ENCODE results near the gene ELOVL2.
A peak's percentile ranks its signal among the peaks of the same experiment; 100 is the strongest.

The ELOVL2 gene

DNA sequence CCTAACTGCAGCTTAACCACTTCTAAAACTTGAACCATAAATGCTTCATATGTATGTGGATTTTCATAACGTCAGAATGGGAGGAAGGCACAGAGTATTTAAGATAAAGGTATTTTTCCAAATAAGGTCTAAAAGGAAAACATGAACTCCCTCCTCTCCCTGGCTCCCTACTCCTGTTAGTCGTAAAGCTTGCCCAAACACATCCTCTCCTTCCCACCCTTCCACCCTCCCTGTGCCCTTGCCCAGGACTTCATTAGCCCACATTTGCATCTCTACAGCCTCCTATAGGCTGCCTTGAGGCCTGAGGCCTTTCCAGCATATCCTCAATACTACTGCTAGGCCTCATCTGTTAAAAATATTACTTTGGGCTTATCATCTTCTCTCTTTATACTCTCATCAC lies 32.4 kb upstream of the ELOVL2 start:
- Histone ChIP-seq H3K4me1 (ENCODE audit: insufficient read depth, low read length, poor library complexity, severe bottlenecking) (no peaks in the 10 kb centered on the region), H3K9me2 (replicated peaks; ENCODE audit: low read depth, low read length) (no peaks in the 10 kb centered on the region), H4K20me1 (ENCODE audit: insufficient read depth, low read length, poor library complexity, severe bottlenecking) (no peaks in the 10 kb centered on the region), H3K36me3 (ENCODE audit: insufficient read depth, low read length) (no peaks in the 10 kb centered on the region), H2AFZ (ENCODE audit: low read length) (peak overlapping the region; percentile 12; the same call in 1 of the 2 replicates), H3K9ac (ENCODE audit: low read depth, low read length, poor library complexity, severe bottlenecking) (no peak overlapping the region), H3K9me3 (ENCODE audit: insufficient read depth, low read depth, low read length) (no peaks in the 10 kb centered on the region), H3F3A (ENCODE audit: low read depth) (no peaks in the 10 kb centered on the region), H3K4me3 (ENCODE audit: low read length, poor library complexity, severe bottlenecking) (no peak overlapping the region), H3K27me3 (ENCODE audit: insufficient read depth, low read length, poor library complexity, severe bottlenecking) (no peaks in the 10 kb centered on the region), H3K79me2 (ENCODE audit: insufficient read depth, low read length) (no peaks in the 10 kb centered on the region), H3K4me2 (ENCODE audit: low read depth, low read length, poor library complexity, severe bottlenecking) (no peak overlapping the region)
- no peak for TF ChIP-seq EZH2phosphoT487 (IDR thresholded peaks at IDR 0.05; ENCODE audit: borderline replicate concordance)
- TF ChIP-seq, protein P1, sequence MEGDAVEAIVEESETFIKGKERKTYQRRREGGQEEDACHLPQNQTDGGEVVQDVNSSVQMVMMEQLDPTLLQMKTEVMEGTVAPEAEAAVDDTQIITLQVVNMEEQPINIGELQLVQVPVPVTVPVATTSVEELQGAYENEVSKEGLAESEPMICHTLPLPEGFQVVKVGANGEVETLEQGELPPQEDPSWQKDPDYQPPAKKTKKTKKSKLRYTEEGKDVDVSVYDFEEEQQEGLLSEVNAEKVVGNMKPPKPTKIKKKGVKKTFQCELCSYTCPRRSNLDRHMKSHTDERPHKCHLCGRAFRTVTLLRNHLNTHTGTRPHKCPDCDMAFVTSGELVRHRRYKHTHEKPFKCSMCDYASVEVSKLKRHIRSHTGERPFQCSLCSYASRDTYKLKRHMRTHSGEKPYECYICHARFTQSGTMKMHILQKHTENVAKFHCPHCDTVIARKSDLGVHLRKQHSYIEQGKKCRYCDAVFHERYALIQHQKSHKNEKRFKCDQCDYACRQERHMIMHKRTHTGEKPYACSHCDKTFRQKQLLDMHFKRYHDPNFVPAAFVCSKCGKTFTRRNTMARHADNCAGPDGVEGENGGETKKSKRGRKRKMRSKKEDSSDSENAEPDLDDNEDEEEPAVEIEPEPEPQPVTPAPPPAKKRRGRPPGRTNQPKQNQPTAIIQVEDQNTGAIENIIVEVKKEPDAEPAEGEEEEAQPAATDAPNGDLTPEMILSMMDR (conservative IDR thresholded peaks at IDR 0.05; ENCODE audit: low read length) = no peak

DNA sequence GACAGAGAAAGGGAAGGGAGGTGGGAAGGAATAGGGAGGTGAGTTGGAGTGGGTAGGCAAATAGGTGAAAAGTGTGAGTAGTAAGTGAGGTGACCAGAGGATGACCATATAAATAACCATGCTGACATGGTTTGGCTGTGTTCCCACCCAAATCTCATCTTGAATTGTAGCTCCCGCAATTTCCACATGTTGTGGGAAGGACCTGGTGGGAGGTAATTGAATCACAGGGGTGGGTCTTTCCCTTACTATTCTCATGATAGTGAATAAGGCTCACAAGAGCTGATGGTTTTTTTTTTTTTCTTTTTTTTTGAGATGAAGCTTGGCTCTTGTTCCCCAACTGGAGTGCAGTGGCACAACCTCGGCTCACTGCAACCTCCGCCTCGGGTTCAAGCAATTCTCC lies 28.0 kb upstream of the ELOVL2 start:
- no peaks in the 10 kb centered on the region for H3K4me1 ChIP-seq (ENCODE audit: insufficient read depth, low read length, poor library complexity, severe bottlenecking)

DNA sequence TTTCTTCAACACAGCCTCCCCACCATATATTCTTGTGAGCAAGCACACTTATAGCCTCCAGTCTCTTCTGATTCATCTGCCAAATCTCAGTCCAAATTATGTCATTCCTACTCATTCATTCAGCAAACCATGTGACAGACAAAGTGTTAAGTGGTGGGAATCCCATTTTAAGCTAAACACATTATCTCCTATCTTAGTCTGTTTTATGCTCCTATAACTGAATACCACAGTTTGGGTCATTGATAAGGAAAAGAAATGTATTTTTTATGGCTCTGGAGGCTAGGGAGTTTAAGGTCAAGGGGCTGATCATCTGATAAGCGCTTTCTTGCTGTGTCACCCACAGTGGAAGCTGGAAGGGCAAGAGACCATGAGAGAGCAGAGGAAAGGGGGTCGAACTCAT lies 25.7 kb upstream of the ELOVL2 start:
- no peaks in the 10 kb centered on the region for H3K9me3 ChIP-seq (ENCODE audit: insufficient read depth, low read depth, low read length)
- no peaks in the 10 kb centered on the region for H3K9me2 ChIP-seq (replicated peaks; ENCODE audit: low read depth, low read length)
- H3K4me2 ChIP-seq (ENCODE audit: low read depth, low read length, poor library complexity, severe bottlenecking) = no peak overlapping the region
- no peaks in the 10 kb centered on the region for H3K79me2 ChIP-seq (ENCODE audit: insufficient read depth, low read length)
- H4K20me1 ChIP-seq (ENCODE audit: insufficient read depth, low read length, poor library complexity, severe bottlenecking) = no peaks in the 10 kb centered on the region
- H3K27me3 ChIP-seq (ENCODE audit: insufficient read depth, low read length, poor library complexity, severe bottlenecking) = no peaks in the 10 kb centered on the region
- no peaks in the 10 kb centered on the region for H3K4me1 ChIP-seq (ENCODE audit: insufficient read depth, low read length, poor library complexity, severe bottlenecking)
- H3K36me3 ChIP-seq (ENCODE audit: insufficient read depth, low read length) = no peaks in the 10 kb centered on the region
- no peak overlapping the region for H3K9ac ChIP-seq (ENCODE audit: low read depth, low read length, poor library complexity, severe bottlenecking)
- H3K4me3 ChIP-seq (ENCODE audit: low read length, poor library complexity, severe bottlenecking) = no peak overlapping the region
- no peaks in the 10 kb centered on the region for H3F3A ChIP-seq (ENCODE audit: low read depth)
- H2AFZ ChIP-seq (ENCODE audit: low read length) = no peak overlapping the region
- TF ChIP-seq, protein P1 (conservative IDR thresholded peaks at IDR 0.05; ENCODE audit: low read length) = no peak
- no peak for TF ChIP-seq EZH2phosphoT487 (IDR thresholded peaks at IDR 0.05; ENCODE audit: borderline replicate concordance)

More for the DNA sequence above, 28.0 kb upstream of the ELOVL2 start:
- no peak overlapping the region for H3K4me2 ChIP-seq (ENCODE audit: low read depth, low read length, poor library complexity, severe bottlenecking)
- no peaks in the 10 kb centered on the region for H4K20me1 ChIP-seq (ENCODE audit: insufficient read depth, low read length, poor library complexity, severe bottlenecking)
- TF ChIP-seq, protein P1 (conservative IDR thresholded peaks at IDR 0.05; ENCODE audit: low read length) = no peak
- TF ChIP-seq EZH2phosphoT487 (IDR thresholded peaks at IDR 0.05; ENCODE audit: borderline replicate concordance) = no peak
- no peak overlapping the region for H3K9ac ChIP-seq (ENCODE audit: low read depth, low read length, poor library complexity, severe bottlenecking)
- H3F3A ChIP-seq (ENCODE audit: low read depth) = no peaks in the 10 kb centered on the region
- H3K79me2 ChIP-seq (ENCODE audit: insufficient read depth, low read length) = no peaks in the 10 kb centered on the region
- no peak overlapping the region for H3K4me3 ChIP-seq (ENCODE audit: low read length, poor library complexity, severe bottlenecking)
- no peak overlapping the region for H2AFZ ChIP-seq (ENCODE audit: low read length)
- H3K36me3 ChIP-seq (ENCODE audit: insufficient read depth, low read length) = no peaks in the 10 kb centered on the region
- no peaks in the 10 kb centered on the region for H3K9me3 ChIP-seq (ENCODE audit: insufficient read depth, low read depth, low read length)
- no peaks in the 10 kb centered on the region for H3K27me3 ChIP-seq (ENCODE audit: insufficient read depth, low read length, poor library complexity, severe bottlenecking)
- H3K9me2 ChIP-seq (replicated peaks; ENCODE audit: low read depth, low read length) = no peaks in the 10 kb centered on the region
